Naive thymus-derived CD8-positive, alpha-beta T cell (primary cell): ENCODE measurements around the gene TTC16. TPM values are rescaled to one million over a fixed set of nuclear protein-coding genes. Genes with fewer than 3 reads are reported as not detected.

Source experiments
- ATAC-seq, 2 donors: fragments of 150-1000 bp; cut with Tn5 transposase in 1 of 2; sonication (Bioruptor Pico), chemical (Tn5 transposase) in 1 of 2; 1 replicate in 1 of 2; 2 replicates in 1 of 2; pipeline ENCODE4 v1.10.0; 2021; ENCODE audit warnings: mild to moderate bottlenecking in 2 of 2, moderate library complexity in 2 of 2
- POLR2A ChIA-PET: fragments of 350-600 bp; sonication (Branson Sonifier 250); formaldehyde crosslinking; loops from one replicate; lab custom pipeline; 2021; ENCODE audit warnings: antibody characterized with exemption; lab: Charles Lee
- DNase-seq, 10 donors: peaks; one replicate each; pipeline versions ENCODE4 v3.0.0 to v3.0.0-alpha.2; 2020 to 2022
- H3K27ac Mint-ChIP-seq, 10 donors: one replicate each; pipeline ENCODE4 v1.8.0; 2020 to 2022; ENCODE audit warnings: mild to moderate bottlenecking in 10 of 10, mixed read lengths in 10 of 10, moderate library complexity in 4 of 10, inconsistent platforms in 1 of 10
- H3K27me3 Mint-ChIP-seq, 5 donors: one replicate each; pipeline ENCODE4 v1.8.0; 2021 to 2022; ENCODE audit warnings: mixed read lengths in 5 of 5
- H3K36me3 Mint-ChIP-seq, 3 donors: one replicate each; pipeline ENCODE4 v1.8.0; 2020 to 2022; ENCODE audit warnings: mixed read lengths in 3 of 3, mild to moderate bottlenecking in 2 of 3, inconsistent platforms in 1 of 3
- H3K4me1 Mint-ChIP-seq, 4 donors: one replicate each; pipeline ENCODE4 v1.8.0; 2021 to 2022; ENCODE audit warnings: mixed read lengths in 4 of 4
- H3K4me3 Mint-ChIP-seq, 10 donors: one replicate each; pipeline ENCODE4 v1.8.0; 2020 to 2022; ENCODE audit warnings: mild to moderate bottlenecking in 10 of 10, mixed read lengths in 10 of 10, moderate library complexity in 6 of 10, inconsistent platforms in 1 of 10
- H3K9me3 Mint-ChIP-seq, 9 donors: one replicate each; pipeline ENCODE4 v1.8.0; 2020 to 2022; ENCODE audit warnings: mixed read lengths in 9 of 9, mild to moderate bottlenecking in 3 of 9, inconsistent platforms in 1 of 9, moderate library complexity in 1 of 9
- polyA plus RNA-seq, 3 donors: library from polyadenylated mRNA; unstranded; fragments of 300-500 nt; fragmentation: Illumina TruSeq; gene quantifications; one replicate each; pipeline ENCODE4 v1.2.3, GENCODE V29; 2021
- total RNA-seq, 8 experiments: library from RNA in 2 of 8; stranded (reverse) in 2 of 8; gene quantifications; one replicate each; pipeline ENCODE4 v1.2.3 and lab custom pipeline; 2021 to 2026

Gene TTC16
- total and polyA plus RNA-seq, 5 experiments from 2014 or later: 1.8 to 8.2 (median 4.4) TPM

GRCh38 chr9:127724012-127724411 is 8.1 kb downstream of the TTC16 start:
- H3K4me3 Mint-ChIP-seq: no peak overlapping the region
- peaks cover 13 to 34% (median 23%) of the 10 kb centered on the region in 4 donors for H3K4me1 Mint-ChIP-seq
- peaks cover 0 to 2% (median 0%) of the 10 kb centered on the region in 5 donors for H3K27me3 Mint-ChIP-seq
- no peaks in the 10 kb centered on the region for H3K36me3 Mint-ChIP-seq
- H3K9me3 Mint-ChIP-seq: no peaks in the 10 kb centered on the region
- DNase-seq (no peak), ATAC-seq (no peak)
- POLR2A ChIA-PET: interaction anchor here (0.7 to 1.2 kb wide), 3 partner anchors 10 to 14 kb away, joined by 3 to 5 read pairs (median 3); partner anchors contain the start of gene TOR2A
- H3K27ac Mint-ChIP-seq: peak overlapping the region in 1 of 10 donors; percentile 42

GRCh38 chr9:127726871-127727270 is 11.0 kb downstream of the TTC16 start:
- ATAC-seq: no peak
- Mint-ChIP-seq H3K27me3 (peaks cover 0 to 2% (median 0%) of the 10 kb centered on the region in 5 donors), H3K9me3 (no peaks in the 10 kb centered on the region), H3K27ac (no peak overlapping the region), H3K36me3 (peaks cover 0 to 4% (median 0%) of the 10 kb centered on the region in 3 donors), H3K4me1 (peaks cover 0 to 13% (median under 1%) of the 10 kb centered on the region in 4 donors), H3K4me3 (no peak overlapping the region)
- POLR2A ChIA-PET: interaction anchor here (0.7 kb wide), 1 partner anchor 11 kb away, joined by 4 read pairs; the partner anchor contains the start of gene PTRH1
- no peak for DNase-seq

- peaks cover 4 to 5% (median 5%) of the 10 kb centered on the region in 4 donors for H3K4me1 Mint-ChIP-seq
- ATAC-seq (no peak), DNase-seq (no peak)
- no peaks in the 10 kb centered on the region for H3K9me3 Mint-ChIP-seq
- H3K36me3 Mint-ChIP-seq: peaks cover 0 to 5% (median 0%) of the 10 kb centered on the region in 3 donors
- H3K27ac Mint-ChIP-seq: peak overlapping the region in 1 of 10 donors; percentile 15
- POLR2A ChIA-PET: no interaction called here
- no peak overlapping the region for H3K4me3 Mint-ChIP-seq
- no peaks in the 10 kb centered on the region for H3K27me3 Mint-ChIP-seq
These were observed 12.9 kb downstream of the TTC16 start for GRCh38 chr9:127728808-127729207.

- H3K4me3 Mint-ChIP-seq: no peak overlapping the region
- POLR2A ChIA-PET: no interaction called here
- H3K4me1 Mint-ChIP-seq: peaks cover 8 to 11% (median 9%) of the 10 kb centered on the region in 4 donors
- peaks cover 0 to 5% (median 0%) of the 10 kb centered on the region in 3 donors for H3K36me3 Mint-ChIP-seq
- no peak for DNase-seq
- no peak for ATAC-seq
- peak overlapping the region in 2 of 10 donors; percentile 62 to 82 for H3K27ac Mint-ChIP-seq
- H3K9me3 Mint-ChIP-seq: no peaks in the 10 kb centered on the region
- no peaks in the 10 kb centered on the region for H3K27me3 Mint-ChIP-seq
These were observed 13.8 kb downstream of the TTC16 start for GRCh38 chr9:127729522-127730256.

- Mint-ChIP-seq H3K27ac (peak overlapping the region in 2 of 10 donors; percentile 53 to 55), H3K36me3 (peaks cover 0 to 5% (median 0%) of the 10 kb centered on the region in 3 donors), H3K4me3 (no peak overlapping the region), H3K9me3 (no peaks in the 10 kb centered on the region), H3K27me3 (peaks cover 0 to under 1% (median 0%) of the 10 kb centered on the region in 5 donors), H3K4me1 (peaks cover 8 to 12% (median 10%) of the 10 kb centered on the region in 4 donors)
- ATAC-seq: no peak
- POLR2A ChIA-PET: no interaction called here
- DNase-seq: no peak
These were observed 14.4 kb downstream of the TTC16 start for GRCh38 chr9:127730262-127730661.

- ATAC-seq (no peak), DNase-seq (no peak)
- Mint-ChIP-seq H3K36me3 (peaks cover 0 to 5% (median 0%) of the 10 kb centered on the region in 3 donors), H3K4me3 (no peak overlapping the region), H3K4me1 (peaks cover 9 to 17% (median 14%) of the 10 kb centered on the region in 4 donors), H3K27me3 (peaks cover 0 to 1% (median 0%) of the 10 kb centered on the region in 5 donors), H3K27ac (peak overlapping the region in 4 of 10 donors; percentile 11 to 55 (median 46)), H3K9me3 (no peaks in the 10 kb centered on the region)
- POLR2A ChIA-PET: interaction anchor here (0.6 to 0.8 kb wide), 2 partner anchors 100 to 139 kb away, joined by 4 to 5 read pairs; no protein-coding TSS in a partner anchor
These were observed 15.0 kb downstream of the TTC16 start for GRCh38 chr9:127730799-127731410.

GRCh38 chr9:127731938-127732337 is 16.1 kb downstream of the TTC16 start:
- Mint-ChIP-seq H3K4me1 (peaks cover 9 to 17% (median 14%) of the 10 kb centered on the region in 4 donors), H3K4me3 (no peak overlapping the region), H3K27ac (peak overlapping the region in 1 of 10 donors; percentile 62), H3K9me3 (no peaks in the 10 kb centered on the region), H3K27me3 (peaks cover 0 to 1% (median 0%) of the 10 kb centered on the region in 5 donors), H3K36me3 (peaks cover 0 to 5% (median 0%) of the 10 kb centered on the region in 3 donors)
- no peak for DNase-seq
- ATAC-seq: no peak
- POLR2A ChIA-PET: interaction anchor here (0.7 kb wide), 1 partner anchor 15 kb away, joined by 3 read pairs; no protein-coding TSS in a partner anchor

- Mint-ChIP-seq H3K27me3 (peaks cover 0 to 1% (median 0%) of the 10 kb centered on the region in 5 donors), H3K27ac (peak overlapping the region in 1 of 10 donors; percentile 59), H3K9me3 (no peaks in the 10 kb centered on the region), H3K4me3 (no peak overlapping the region), H3K4me1 (peaks cover 9 to 20% (median 14%) of the 10 kb centered on the region in 4 donors), H3K36me3 (peaks cover 0 to 5% (median 0%) of the 10 kb centered on the region in 3 donors)
- POLR2A ChIA-PET: interaction anchor here (0.7 kb wide), 1 partner anchor 15 kb away, joined by 3 read pairs; no protein-coding TSS in a partner anchor
- no peak for ATAC-seq
- no peak for DNase-seq
These were observed 16.6 kb downstream of the TTC16 start for GRCh38 chr9:127732444-127732843.

- H3K4me3 Mint-ChIP-seq: peak overlapping the region; percentile 39 to 97 (median 76)
- POLR2A ChIA-PET: no interaction called here
- DNase-seq (no peak), ATAC-seq (no peak)
- H3K9me3 Mint-ChIP-seq: no peaks in the 10 kb centered on the region
- H3K4me1 Mint-ChIP-seq: peaks cover 9 to 20% (median 14%) of the 10 kb centered on the region in 4 donors
- H3K27me3 Mint-ChIP-seq: peaks cover 0 to 1% (median 0%) of the 10 kb centered on the region in 5 donors
- peak overlapping the region in 7 of 10 donors; percentile 37 to 98 (median 84) for H3K27ac Mint-ChIP-seq
- peaks cover 3 to 13% (median 4%) of the 10 kb centered on the region in 3 donors for H3K36me3 Mint-ChIP-seq
These were observed 17.7 kb downstream of the TTC16 start for GRCh38 chr9:127733614-127734013.

GRCh38 chr9:127734247-127734746 is 18.4 kb downstream of the TTC16 start:
- peak in 1 of 10 donors; percentile 13 for DNase-seq

GRCh38 chr9:127734747-127735529 is 19.1 kb downstream of the TTC16 start, which contains the start of gene TOR2A:
TSS of gene TOR2A (minus strand) at chr9:127735294. CDS start at chr9:127735270, 24 bp downstream.
- peaks cover 0 to 1% (median 0%) of the 10 kb centered on the region in 5 donors for H3K27me3 Mint-ChIP-seq
- peaks cover 4 to 25% (median 7%) of the 10 kb centered on the region in 3 donors for H3K36me3 Mint-ChIP-seq
- H3K4me1 Mint-ChIP-seq: peaks cover 9 to 20% (median 14%) of the 10 kb centered on the region in 4 donors
- POLR2A ChIA-PET: interaction anchor here (0.5 to 3.8 kb wide), 39 partner anchors 9 to 541 kb away, joined by 3 to 54 read pairs (median 5); partner anchors contain the start of genes CDK9, GOLGA2, LRSAM1 and PTRH1
- peak; percentile 89 to 91 for ATAC-seq
- H3K9me3 Mint-ChIP-seq: no peaks in the 10 kb centered on the region
- DNase-seq: peak; percentile 98 to 99 (median 99)
- H3K27ac Mint-ChIP-seq: peak within 1 kb of the TSS; percentile 82 to 98 (median 94)
- H3K4me3 Mint-ChIP-seq: peak within 1 kb of the TSS; percentile 80 to 98 (median 96)

More at GRCh38 chr9:127734247-127734746, 18.4 kb downstream of the TTC16 start:
- peaks cover 4 to 19% (median 6%) of the 10 kb centered on the region in 3 donors for H3K36me3 Mint-ChIP-seq
- POLR2A ChIA-PET: interaction anchor here (0.8 to 3.8 kb wide), 29 partner anchors 10 to 541 kb away, joined by 3 to 54 read pairs (median 5); partner anchors contain the start of genes CDK9, GOLGA2, LRSAM1 and PTRH1
- H3K9me3 Mint-ChIP-seq: no peaks in the 10 kb centered on the region
- peak overlapping the region in 9 of 10 donors; percentile 56 to 98 (median 92) for H3K27ac Mint-ChIP-seq
- peak overlapping the region; percentile 78 to 98 (median 86) for H3K4me3 Mint-ChIP-seq
- peaks cover 0 to 1% (median 0%) of the 10 kb centered on the region in 5 donors for H3K27me3 Mint-ChIP-seq
- no peak for ATAC-seq
- peaks cover 9 to 20% (median 14%) of the 10 kb centered on the region in 4 donors for H3K4me1 Mint-ChIP-seq
